CMK (cell line): ENCODE data around the gene LENG9.
"Not testable (repeated sequence)": the region's sequence is repeated elsewhere in the genome, so short reads cannot be mapped to it uniquely, and the experiment has no call there.

ENCODE experiments used
- DNase-seq: peaks from one replicate; pipeline ENCODE4 v3.0.0-alpha.2; 2010; ENCODE audit warnings: low read depth

Gene LENG9

DNA sequence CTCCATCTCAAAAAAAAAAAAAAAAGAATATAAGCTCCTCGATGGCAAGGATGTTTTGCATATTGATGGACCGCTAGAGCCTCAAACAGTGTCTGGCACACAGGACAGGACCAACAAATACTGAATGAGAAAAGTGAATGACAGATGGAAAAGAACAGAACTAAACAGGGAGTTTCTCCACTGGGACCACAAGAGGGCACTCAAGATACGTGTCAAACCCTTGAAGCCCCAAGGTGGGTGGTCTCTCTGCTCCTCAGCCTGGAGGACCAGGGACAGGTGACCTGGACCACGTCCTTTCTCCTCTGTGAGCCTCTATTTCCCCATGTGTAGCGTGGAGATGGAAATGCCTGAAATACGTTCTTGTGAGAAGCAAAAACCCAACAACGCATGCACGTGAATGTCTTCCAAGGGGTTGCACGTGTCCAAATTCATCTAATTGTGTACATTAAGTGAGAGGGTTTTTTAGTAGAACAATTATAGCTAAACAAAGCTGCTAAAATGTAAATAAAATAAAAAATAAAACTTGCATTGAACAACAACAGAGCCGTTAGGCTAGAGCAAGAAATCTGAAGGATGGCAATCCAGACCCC lies 15.2 kb upstream of the LENG9 start:
- no peak for DNase-seq

DNA sequence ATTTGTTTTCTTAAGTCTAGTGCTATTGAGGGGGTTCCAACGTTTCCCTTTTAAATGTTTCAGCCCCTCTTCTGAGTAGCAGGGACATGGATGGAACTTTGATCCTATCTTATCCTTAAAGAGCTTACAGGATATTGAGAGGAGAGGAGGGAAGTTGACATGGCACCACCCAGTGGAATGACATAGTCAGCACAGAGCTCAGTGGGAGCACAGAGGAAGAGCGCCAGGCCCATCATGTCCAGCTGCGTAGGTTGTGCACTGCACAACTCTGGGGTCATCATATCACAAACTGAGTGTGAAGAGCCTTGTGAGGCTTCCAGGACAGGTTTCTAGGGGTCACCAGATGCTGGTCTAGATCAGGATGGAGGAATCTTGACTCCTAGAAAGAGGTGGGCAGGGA lies 14.1 kb upstream of the LENG9 start:
- DNase-seq = no peak

GRCh38 chr19:54475706-54476105 lies 12.1 kb upstream of the LENG9 start:
- DNase-seq = no peak

GRCh38 chr19:54473892-54474372 lies 10.4 kb upstream of the LENG9 start:
- no peak for DNase-seq

GRCh38 chr19:54473071-54473891 lies 9.7 kb upstream of the LENG9 start, which contains the start of gene CDC42EP5:
CDC42EP5 (minus strand) TSS chr19:54473296; CDS start chr19:54465547, 7,749 bp downstream.
- no peak for DNase-seq

DNA sequence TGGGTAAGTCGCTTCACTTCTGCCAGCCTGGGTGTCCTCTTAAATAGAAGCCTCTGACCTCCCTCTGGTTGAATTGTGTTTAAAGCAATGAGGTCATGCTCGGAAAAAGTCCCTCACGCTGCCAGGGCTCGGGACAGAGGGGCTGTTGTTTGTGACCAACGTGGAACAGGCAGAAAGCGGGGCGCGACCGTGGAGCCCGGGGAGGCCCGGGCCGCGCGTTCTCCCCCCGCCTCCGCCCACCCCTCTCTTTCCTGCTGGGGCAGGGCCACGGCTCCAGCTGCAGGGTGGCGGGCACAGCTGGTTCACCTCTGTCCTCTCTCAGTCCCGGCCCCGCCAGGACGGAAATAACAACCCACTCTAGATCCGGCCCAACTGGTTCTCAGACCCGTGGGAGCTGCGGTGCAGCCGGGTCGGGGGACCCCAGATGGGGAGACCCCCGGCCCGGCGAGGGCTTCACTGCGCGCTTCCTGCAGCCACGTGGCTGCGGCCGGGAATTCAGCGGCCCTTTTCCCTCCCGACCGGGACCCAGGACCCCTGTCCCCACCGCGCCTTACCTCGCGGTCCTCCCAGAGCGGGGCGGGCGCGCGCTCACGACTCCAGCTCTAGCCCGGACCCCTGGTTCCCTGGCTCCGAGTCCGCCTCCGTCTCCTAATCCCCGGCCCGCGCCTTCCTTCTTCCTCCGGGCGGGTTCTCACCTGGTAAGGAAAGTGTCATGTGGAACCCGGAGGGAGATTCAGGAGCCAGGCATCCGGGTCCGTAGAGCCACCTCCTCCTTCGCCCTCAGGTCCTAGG lies 7.6 kb upstream of the LENG9 start:
- no peak for DNase-seq

DNA sequence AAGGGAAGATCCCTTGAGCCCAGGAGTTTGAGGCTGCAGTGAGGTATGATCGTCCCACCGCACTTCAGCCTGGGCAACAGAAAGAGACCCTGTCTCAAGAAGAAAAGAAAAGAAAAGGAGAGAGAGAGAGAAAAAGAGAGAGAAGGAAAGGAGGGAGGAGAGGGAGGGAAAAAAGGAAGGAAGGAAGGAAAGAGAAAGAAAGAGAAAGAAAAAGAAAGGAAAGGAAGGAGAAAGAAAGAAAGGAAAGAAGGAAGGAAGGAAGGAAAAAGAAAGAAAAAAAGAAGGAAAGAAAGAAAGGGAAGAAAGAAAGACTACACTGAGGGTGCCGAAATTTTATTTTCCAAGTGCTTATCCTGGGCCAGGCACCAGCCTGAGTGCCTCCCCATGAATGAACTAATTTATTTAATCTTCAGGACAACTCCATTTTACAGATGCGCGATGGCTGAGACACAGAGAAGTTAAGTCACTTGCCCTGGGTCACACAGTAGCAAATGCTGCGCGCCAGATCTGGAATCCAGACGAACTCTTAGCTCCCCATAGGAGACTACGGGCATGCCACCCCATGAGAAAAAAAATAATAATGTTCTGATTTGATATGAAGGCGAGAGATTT lies 6.8 kb upstream of the LENG9 start:
- no peak for DNase-seq

DNA sequence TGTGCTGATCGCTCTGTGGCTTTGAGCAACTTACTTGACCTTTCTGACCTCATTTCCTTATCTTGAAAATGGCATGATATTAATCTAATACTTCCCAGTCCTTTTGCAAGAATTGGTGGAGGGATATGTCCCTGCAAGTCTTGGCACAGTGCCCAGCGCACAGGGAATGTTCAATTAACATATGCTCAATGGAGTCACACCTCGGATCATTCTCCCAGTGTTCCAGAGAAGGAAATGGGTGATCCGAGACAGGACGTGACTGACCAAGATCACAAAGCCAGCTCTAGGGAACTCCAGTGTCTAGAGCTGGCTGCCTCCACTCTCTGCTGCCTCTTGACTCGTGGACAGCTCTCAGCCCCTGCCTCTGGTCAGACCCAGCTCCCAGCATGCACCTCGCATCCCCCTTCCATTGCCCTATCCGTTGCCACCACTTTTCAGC lies 5.9 kb upstream of the LENG9 start:
- no peak for DNase-seq

- not testable (repeated sequence) for DNase-seq
These were observed 2.5 kb upstream of the LENG9 start for GRCh38 chr19:54466110-54466480.

DNA sequence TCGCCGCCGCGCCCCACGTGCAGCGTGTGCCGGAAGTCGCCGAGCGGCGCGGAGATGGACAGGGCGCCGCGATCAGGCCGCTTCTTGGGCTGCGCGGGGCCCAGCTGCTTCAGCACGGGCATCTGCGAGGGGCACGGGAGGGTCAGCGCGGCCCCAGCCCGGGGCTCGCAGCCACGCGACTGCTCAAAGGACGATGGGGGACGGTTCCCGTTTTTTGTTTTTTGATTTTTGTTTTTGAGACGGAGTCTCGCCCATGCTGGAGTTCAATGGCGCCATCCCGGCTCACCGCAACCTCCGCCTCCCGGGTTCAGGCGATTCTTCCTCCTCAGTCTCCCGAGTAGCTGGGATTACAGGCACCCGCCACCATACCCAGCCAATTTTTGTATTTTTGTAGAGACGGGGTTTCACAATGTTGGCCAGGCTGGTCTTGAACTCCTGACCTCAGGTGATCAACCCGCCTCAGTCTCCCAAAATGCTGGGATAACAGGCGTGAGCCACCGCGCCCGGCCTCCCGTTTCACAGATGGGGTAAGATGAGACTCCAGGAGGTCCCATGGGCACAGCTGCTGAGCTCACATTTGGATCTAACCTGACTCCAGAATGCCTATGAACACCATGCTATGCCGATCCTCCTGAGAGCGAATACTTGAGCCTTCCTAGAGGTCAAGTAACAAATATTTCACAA lies 2.0 kb upstream of the LENG9 start:
- DNase-seq = no peak

DNA sequence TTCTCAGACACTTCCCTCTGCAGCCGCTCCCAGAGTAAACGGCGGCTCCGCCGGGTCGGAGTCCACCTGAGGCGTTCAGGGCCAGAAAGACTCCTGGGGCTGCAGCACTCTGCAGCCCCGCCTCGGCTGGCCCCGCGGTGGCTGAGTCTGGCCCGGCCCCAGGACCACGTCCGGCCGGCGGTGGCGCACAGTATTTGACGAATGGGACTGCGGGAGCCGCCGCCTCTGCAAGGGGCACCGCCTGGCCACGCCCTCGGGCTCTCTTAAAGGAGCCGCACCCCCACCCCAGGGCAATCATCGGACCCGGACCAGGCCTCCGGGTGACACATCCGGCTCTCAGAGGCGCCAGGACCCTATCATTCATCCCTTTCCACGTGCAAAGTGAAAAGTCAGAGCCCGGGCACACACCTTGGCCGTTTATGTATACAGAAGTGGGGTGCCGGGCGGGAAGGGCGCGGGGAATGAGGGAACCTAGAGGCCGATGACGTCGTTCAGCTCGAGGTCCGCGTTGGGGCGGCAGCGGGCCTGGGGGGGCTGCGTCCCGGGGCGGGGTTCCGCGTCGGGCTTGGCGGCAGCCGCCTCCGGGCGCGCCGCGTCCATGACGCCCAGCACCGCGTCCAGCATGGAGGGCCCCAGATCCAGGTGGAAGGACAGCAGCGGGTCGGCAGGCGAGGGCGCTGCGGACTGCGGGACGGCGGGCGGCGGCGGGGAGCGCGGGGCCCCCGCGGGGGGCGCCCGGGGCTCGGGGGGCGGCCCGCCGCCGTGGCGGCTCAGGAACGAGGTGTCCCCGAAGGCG lies 1.2 kb upstream of the LENG9 start:
- peak; percentile 81 for DNase-seq

- peak; percentile 74 for DNase-seq
These were observed 559 bp upstream of the LENG9 start for GRCh38 chr19:54464044-54464629.

GRCh38 chr19:54462655-54463530 lies 685 bp downstream of the LENG9 start:
- no peak for DNase-seq

GRCh38 chr19:54462047-54462654 lies 1.4 kb downstream of the LENG9 start:
- DNase-seq = no peak

DNA sequence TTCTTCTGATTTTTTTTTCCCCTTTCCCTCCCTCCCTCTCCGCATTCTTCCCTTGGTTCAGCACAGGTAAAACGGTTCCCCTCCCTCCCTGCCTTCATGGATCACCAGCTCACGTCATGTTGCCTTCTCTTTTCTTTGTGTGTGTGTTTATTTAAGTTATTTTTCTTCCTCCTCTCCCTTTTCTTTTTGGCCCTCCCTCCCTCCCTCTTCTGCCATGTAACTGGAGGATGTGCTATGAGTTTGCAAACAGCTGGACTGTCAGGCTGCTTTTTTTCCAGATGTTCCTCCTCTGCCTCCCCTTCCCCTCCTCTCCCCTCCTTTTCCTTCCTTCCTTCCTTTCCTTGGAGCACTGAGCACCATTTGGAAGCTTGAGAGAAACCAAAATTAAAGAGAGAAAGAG lies 2.0 kb downstream of the LENG9 start:
- DNase-seq = no peak

DNA sequence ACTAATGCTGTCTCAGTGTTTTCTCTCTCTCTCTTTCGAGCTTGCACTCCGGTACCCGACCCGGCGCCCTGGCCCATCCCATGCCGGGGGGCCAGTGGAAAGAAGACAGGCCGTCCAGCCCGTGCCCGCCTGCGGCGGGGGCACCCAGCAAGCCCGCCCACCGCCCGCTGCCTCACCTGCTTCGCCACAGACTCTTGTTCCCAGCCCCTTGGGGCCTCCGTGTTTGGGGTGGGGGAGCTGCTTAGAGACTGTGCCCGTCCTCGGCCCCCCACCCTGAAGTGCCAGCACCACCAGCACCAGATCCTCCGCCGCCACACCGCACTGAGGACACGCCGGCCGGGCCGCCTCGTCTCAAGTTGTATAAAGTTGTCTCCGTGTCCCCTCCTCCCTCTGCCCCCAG lies 2.4 kb downstream of the LENG9 start:
- no peak for DNase-seq

- DNase-seq = no peak
These were observed 3.2 kb downstream of the LENG9 start for GRCh38 chr19:54460230-54461005.
